OCI-LY3 (cell line): ENCODE measurements around the gene CADPS.

Source experiments
- H2AFZ ChIP-seq: fragments of 200-600, 300-600 bp; shearing (Covaris generic); 2 replicates; pipeline ENCODE4 v1.6.0; 2014; ENCODE audit warnings: antibody characterized with exemption, low read depth, low read length
- H3K27ac ChIP-seq: fragments of 200-600, 300-600 bp; sonication (generic); 2 replicates; pipeline ENCODE4 v1.5.1; 2014; ENCODE audit warnings: mild to moderate bottlenecking, low read length, moderate library complexity, mixed read lengths
- H3K27me3 ChIP-seq: fragments of 200-600, 300-600 bp; sonication (generic); 2 replicates; pipeline ENCODE4 v1.6.1; 2014; ENCODE audit warnings: low read depth, low read length, mixed read lengths
- H3K36me3 ChIP-seq: fragments of 200-600, 300-600 bp; sonication (generic); replicated peaks from 2 replicates; pipeline ENCODE3; 2014; ENCODE audit warnings: low read depth, low read length, mixed read lengths
- H3K4me1 ChIP-seq: fragments of 300-600, 200-600 bp; sonication (generic); 2 replicates; pipeline ENCODE4 v1.6.1; 2014; ENCODE audit warnings: low read length, mixed read lengths
- H3K4me2 ChIP-seq: fragments of 200-600, 300-600 bp; sonication (generic); 2 replicates; pipeline ENCODE4 v1.6.1; 2014; ENCODE audit warnings: low read length, mixed read lengths
- H3K4me3 ChIP-seq: fragments of 300-600, 200-600 bp; sonication (generic); 2 replicates; pipeline ENCODE4 v1.5.1; 2014; ENCODE audit warnings: antibody characterized with exemption, mild to moderate bottlenecking, low read length, moderate library complexity
- H3K79me2 ChIP-seq: fragments of 300-600, 200-600 bp; shearing (Covaris generic); 2 replicates; pipeline ENCODE4 v1.6.1; 2014; ENCODE audit warnings: mild to moderate bottlenecking, low read length, mixed read lengths
- H3K9ac ChIP-seq: fragments of 300-600, 200-600 bp; shearing (Covaris generic); 2 replicates; pipeline ENCODE4 v1.6.0; 2014; ENCODE audit warnings: mild to moderate bottlenecking, low read length, moderate library complexity
- H3K9me3 ChIP-seq: fragments of 200-600, 300-600 bp; shearing (Covaris generic); 2 replicates; pipeline ENCODE4 v1.6.1; 2014; ENCODE audit warnings: low read length, mixed read lengths; ENCODE audit not compliant: insufficient read depth
- H4K20me1 ChIP-seq: fragments of 200-600, 300-600 bp; sonication (generic); 2 replicates; pipeline ENCODE4 v1.6.1; 2016; ENCODE audit warnings: low read length, mixed read lengths; ENCODE audit not compliant: insufficient read depth
- CTCF ChIP-seq: fragments of 200-600, 300-600 bp; sonication (generic); IDR thresholded peaks from 2 replicates; pipeline ENCODE4 v1.5.1; 2014; ENCODE audit warnings: antibody characterized with exemption, low read length, low read depth
- EZH2phosphoT487 ChIP-seq: fragments of 200-600 bp; shearing (Covaris generic); IDR thresholded peaks from 2 replicates; pipeline ENCODE4 v1.6.1; 2018; ENCODE audit warnings: antibody characterized with exemption, mixed run types, low read depth

Gene CADPS

DNA sequence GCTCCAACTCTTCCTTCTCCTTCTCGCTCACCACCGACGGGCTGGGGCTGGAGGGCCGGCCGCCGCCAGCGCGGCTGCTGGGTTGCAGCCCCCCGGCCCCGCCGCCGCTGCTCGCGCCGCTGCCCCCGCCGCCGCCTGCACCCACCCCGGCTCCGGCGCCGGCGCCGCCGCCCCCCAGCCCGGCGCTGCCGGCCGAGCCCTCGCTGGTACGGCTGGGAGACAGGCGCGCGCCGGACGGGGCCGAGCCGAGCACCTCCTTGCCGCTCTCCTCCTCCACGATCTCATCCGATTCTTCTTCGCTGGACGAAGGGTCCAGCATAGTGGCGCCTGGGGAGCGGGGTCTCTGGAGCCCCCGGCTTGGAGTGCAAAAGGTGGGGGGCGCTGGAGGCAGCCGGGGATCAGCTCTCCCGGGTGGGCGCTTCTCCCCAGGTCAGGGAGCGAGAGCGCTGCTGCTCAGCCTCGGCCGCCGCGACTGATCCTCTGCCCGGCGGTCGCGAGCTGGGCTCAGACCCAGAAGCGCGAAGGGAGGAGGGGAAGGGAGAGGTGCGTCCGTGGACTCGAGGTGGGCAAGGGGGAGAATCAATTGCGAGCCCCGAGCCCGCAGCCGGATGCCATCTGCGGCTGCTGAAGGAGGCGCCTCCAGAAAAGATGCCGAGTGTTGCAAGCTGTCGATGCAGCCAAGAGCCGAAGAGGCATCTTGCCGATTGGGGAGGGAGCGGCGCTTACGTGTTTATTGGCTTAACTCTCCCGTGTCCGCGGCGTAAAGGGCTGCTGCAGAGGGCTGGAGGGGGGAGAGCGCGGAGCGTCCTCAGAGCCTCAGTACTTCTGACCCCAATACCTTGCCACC, at the start of gene CADPS:
CADPS (minus strand) TSS at position 706 of the 847 bp plus-strand sequence; CDS start at position 319, 387 bp downstream.
- H3K4me2 ChIP-seq: no peak within 1 kb of the TSS
- H3K9me3 ChIP-seq: no peaks in the 10 kb centered on the region
- H4K20me1 ChIP-seq: no peaks in the 10 kb centered on the region
- H3K9ac ChIP-seq: no peak within 1 kb of the TSS
- TF ChIP-seq EZH2phosphoT487 (no peak), CTCF (no peak)
- no peak within 1 kb of the TSS for H2AFZ ChIP-seq
- no peaks in the 10 kb centered on the region for H3K79me2 ChIP-seq
- no peak within 1 kb of the TSS for H3K27ac ChIP-seq
- no peak within 1 kb of the TSS for H3K4me3 ChIP-seq
- no peaks in the 10 kb centered on the region for H3K4me1 ChIP-seq
- H3K36me3 ChIP-seq: no peaks in the 10 kb centered on the region
- H3K27me3 ChIP-seq: no peaks in the 10 kb centered on the region

GRCh38 chr3:62923066-62923465, 47.9 kb upstream of the CADPS start:
- Histone ChIP-seq H3K36me3 (no peaks in the 10 kb centered on the region), H4K20me1 (no peaks in the 10 kb centered on the region), H3K9me3 (no peaks in the 10 kb centered on the region), H2AFZ (no peak overlapping the region), H3K9ac (no peak overlapping the region), H3K4me2 (no peak overlapping the region), H3K27me3 (no peaks in the 10 kb centered on the region), H3K79me2 (no peaks in the 10 kb centered on the region), H3K4me1 (no peaks in the 10 kb centered on the region), H3K27ac (no peak overlapping the region), H3K4me3 (no peak overlapping the region)
- no peak for TF ChIP-seq CTCF
- no peak for TF ChIP-seq EZH2phosphoT487

GRCh38 chr3:62922326-62922725, 47.1 kb upstream of the CADPS start:
- TF ChIP-seq EZH2phosphoT487 (no peak), CTCF (no peak)
- Histone ChIP-seq H3K4me3 (no peak overlapping the region), H3K79me2 (no peaks in the 10 kb centered on the region), H3K9ac (no peak overlapping the region), H3K4me2 (no peak overlapping the region), H3K4me1 (no peaks in the 10 kb centered on the region), H2AFZ (no peak overlapping the region), H4K20me1 (no peaks in the 10 kb centered on the region), H3K27me3 (no peaks in the 10 kb centered on the region), H3K36me3 (no peaks in the 10 kb centered on the region), H3K27ac (no peak overlapping the region), H3K9me3 (no peaks in the 10 kb centered on the region)

GRCh38 chr3:62920466-62920784, 45.2 kb upstream of the CADPS start:
- TF ChIP-seq CTCF: no peak
- no peak for TF ChIP-seq EZH2phosphoT487

More at GRCh38 chr3:62920466-62920784, 45.2 kb upstream of the CADPS start:
- no peaks in the 10 kb centered on the region for H3K27me3 ChIP-seq
- H3K4me1 ChIP-seq: no peaks in the 10 kb centered on the region
- H3K9me3 ChIP-seq: no peaks in the 10 kb centered on the region
- H4K20me1 ChIP-seq: no peaks in the 10 kb centered on the region
- no peak overlapping the region for H2AFZ ChIP-seq
- H3K27ac ChIP-seq: no peak overlapping the region
- no peak overlapping the region for H3K4me3 ChIP-seq
- no peaks in the 10 kb centered on the region for H3K79me2 ChIP-seq
- no peak overlapping the region for H3K4me2 ChIP-seq
- no peaks in the 10 kb centered on the region for H3K36me3 ChIP-seq
- H3K9ac ChIP-seq: no peak overlapping the region
